GM23338 (cell line): ENCODE data around the gene RAD21L1. TPM values are rescaled to one million over a fixed set of nuclear protein-coding genes. Genes with fewer than 3 reads are reported as not detected.

Source experiments
- ATAC-seq: fragments of 200-7000 bp; cut with Tn5 transposase; 3 replicates; pipeline ENCODE4 v1.9.1; 2020
- DNase-seq: peaks from one replicate; pipeline ENCODE4 v3.0.0-alpha.2; 2015; ENCODE audit warnings: low spot score
- H2AFZ ChIP-seq: fragments of 200-600 bp; sonication (generic); 2 replicates; pipeline ENCODE4 v1.8.0; 2016; ENCODE audit warnings: antibody characterized with exemption, mild to moderate bottlenecking, moderate library complexity
- H3F3A ChIP-seq: fragments of 200-600 bp; sonication (generic); replicated peaks from 2 replicates; pipeline ENCODE4 v1.8.0; 2017; ENCODE audit warnings: antibody characterized with exemption, mixed run types, low read depth
- H3K27ac ChIP-seq: fragments of 200-600 bp; sonication (generic); 2 replicates; pipeline ENCODE4 v1.6.1; 2016; ENCODE audit warnings: low read depth
- H3K27me3 ChIP-seq: fragments of 200-600 bp; sonication (generic); 2 replicates; pipeline ENCODE4 v1.8.0; 2016; ENCODE audit warnings: mild to moderate bottlenecking, mixed run types, moderate library complexity; ENCODE audit not compliant: insufficient read depth
- H3K36me3 ChIP-seq: fragments of 200-600 bp; sonication (generic); 2 replicates; pipeline ENCODE4 v1.8.0; 2016; ENCODE audit warnings: mild to moderate bottlenecking; ENCODE audit not compliant: insufficient read depth
- H3K4me1 ChIP-seq: fragments of 200-600 bp; sonication (generic); 2 replicates; pipeline ENCODE4 v1.8.0; 2016; ENCODE audit warnings: mild to moderate bottlenecking, moderate library complexity; ENCODE audit not compliant: insufficient read depth
- H3K4me2 ChIP-seq: fragments of 200-600 bp; sonication (generic); 2 replicates; pipeline ENCODE4 v1.7.1; 2017; ENCODE audit warnings: mixed run types
- H3K4me3 ChIP-seq: fragments of 200-600 bp; sonication (generic); 2 replicates; pipeline ENCODE4 v1.6.1; 2016; ENCODE audit warnings: mixed run types
- H3K79me2 ChIP-seq: fragments of 200-600 bp; sonication (generic); replicated peaks from 2 replicates; pipeline ENCODE4 v1.8.0; 2017; ENCODE audit warnings: mild to moderate bottlenecking; ENCODE audit not compliant: insufficient read depth
- H3K9me2 ChIP-seq: fragments of 200-600 bp; sonication (generic); 2 replicates; pipeline ENCODE4 v1.8.0; 2017; ENCODE audit not compliant: insufficient read depth
- H4K20me1 ChIP-seq: fragments of 200-600 bp; sonication (generic); replicated peaks from 2 replicates; pipeline ENCODE4 v1.8.0; 2017; ENCODE audit warnings: mild to moderate bottlenecking; ENCODE audit not compliant: insufficient read depth
- H3K27ac Mint-ChIP-seq: 2 replicates; pipeline ENCODE4 v1.8.0; 2020; ENCODE audit warnings: inconsistent platforms, mild to moderate bottlenecking, moderate library complexity, mixed read lengths
- H3K27me3 Mint-ChIP-seq: 3 replicates; pipeline ENCODE4 v1.8.0; 2022; ENCODE audit warnings: low read depth, mild to moderate bottlenecking, moderate library complexity, mixed read lengths, inconsistent platforms; ENCODE audit not compliant: insufficient read depth, poor library complexity
- H3K36me3 Mint-ChIP-seq: 3 replicates; pipeline ENCODE4 v1.8.0; 2021; ENCODE audit warnings: low read depth, mild to moderate bottlenecking, inconsistent platforms, moderate library complexity, mixed read lengths
- H3K4me1 Mint-ChIP-seq: 3 replicates; pipeline ENCODE4 v1.8.0; 2020; ENCODE audit warnings: mild to moderate bottlenecking, inconsistent platforms, mixed read lengths
- H3K4me3 Mint-ChIP-seq: 3 replicates; pipeline ENCODE4 v1.8.0; 2021; ENCODE audit warnings: moderate library complexity, mild to moderate bottlenecking, inconsistent platforms, mixed read lengths
- H3K9me3 Mint-ChIP-seq: 3 replicates; pipeline ENCODE4 v1.8.0; 2020; ENCODE audit warnings: moderate library complexity, mild to moderate bottlenecking, inconsistent platforms, mixed read lengths
- CTCF ChIP-seq, 2 experiments: fragments of 200-600 bp in 1 of 2; sonication (generic) in 1 of 2; conservative IDR thresholded peaks; 2 replicates each; pipeline versions ENCODE4 v1.5.1 to v1.6.1; 2016 to 2017; ENCODE audit warnings: antibody characterized with exemption in 2 of 2, low read depth in 2 of 2, mild to moderate bottlenecking in 2 of 2, moderate library complexity in 1 of 2
- EZH2 ChIP-seq: fragments of 200-600 bp; sonication (generic); IDR thresholded peaks from one replicate; pipeline ENCODE4 v1.8.0; 2017; ENCODE audit warnings: antibody characterized with exemption, mild to moderate bottlenecking, low read depth; ENCODE audit not compliant: unreplicated experiment
- EZH2phosphoT487 ChIP-seq: fragments of 200-600 bp; sonication (generic); IDR thresholded peaks from one replicate; pipeline ENCODE4 v1.8.1; 2018; ENCODE audit warnings: antibody characterized with exemption; ENCODE audit not compliant: unreplicated experiment
- REST ChIP-seq: IDR thresholded peaks from one replicate; pipeline ENCODE4 v1.6.1; 2018; ENCODE audit warnings: antibody characterized with exemption; ENCODE audit not compliant: unreplicated experiment
- STAT1 ChIP-seq: IDR thresholded peaks from one replicate; pipeline ENCODE4 v1.6.1; 2016; ENCODE audit warnings: antibody characterized with exemption; ENCODE audit not compliant: unreplicated experiment
- ZNF331 ChIP-seq: fragments of 250-450 bp; sonication (Bioruptor Pico); IDR thresholded peaks from 2 replicates; pipeline ENCODE4 v1.5.0; 2020; ENCODE audit warnings: low read depth, mild to moderate bottlenecking, moderate library complexity
- ZNF462 ChIP-seq: fragments of 250-450 bp; sonication (Bioruptor Pico); IDR thresholded peaks from 2 replicates; pipeline ENCODE4 v1.5.0; 2020; ENCODE audit warnings: mild to moderate bottlenecking, moderate library complexity
- polyA plus RNA-seq: library from polyadenylated mRNA; unstranded; fragments of >200 nt; fragmentation: Nextera tagmentation; extraction: Ambion mirVana; gene quantifications from 2 replicates; pipeline ENCODE4 v1.2.1, GENCODE V29; 2016
- total RNA-seq: library from RNA; depleted of rRNA; stranded (reverse); fragments of >200 nt; shearing (Covaris generic); gene quantifications from 2 replicates; pipeline ENCODE4 v1.2.3, GENCODE V29; 2014

RAD21L1 gene
- total and polyA plus RNA-seq, 2 experiments from 2014 or later, result 0.10 to 0.95 TPM

- TF ChIP-seq REST, result no peak
- TF ChIP-seq STAT1, result no peak
- TF ChIP-seq EZH2phosphoT487, result no peak
- TF ChIP-seq ZNF462 (CRISPR knock-in tag), result no peak
These were observed 29.8 kb downstream of the RAD21L1 start (continued) for GRCh38 chr20:1255675-1256074.

GRCh38 chr20:1263853-1264252 lies 38.0 kb downstream of the RAD21L1 start:
- no peak for ATAC-seq
- Mint-ChIP-seq H3K36me3 (no peaks in the 10 kb centered on the region), H3K27ac (no peak overlapping the region), H3K27me3 (peaks cover 2% of the 10 kb centered on the region), H3K9me3 (no peaks in the 10 kb centered on the region), H3K4me3 (no peak overlapping the region), H3K4me1 (peaks cover 26% of the 10 kb centered on the region)
- peaks cover 15% of the 10 kb centered on the region for H3K4me1 ChIP-seq
- no peak overlapping the region for H3K27ac ChIP-seq
- no peaks in the 10 kb centered on the region for H3K36me3 ChIP-seq
- H3K79me2 ChIP-seq, result no peaks in the 10 kb centered on the region
- 0 out of 2 replicates have a peak, but pooled peaks cover 2% of the 10 kb centered on the region for H4K20me1 ChIP-seq
- H3K27me3 ChIP-seq, result peaks cover 11% of the 10 kb centered on the region; the same call in 1 of the 2 replicates
- 0 out of 2 replicates have a peak, but pooled peaks cover 7% of the 10 kb centered on the region for H3F3A ChIP-seq
- DNase-seq, result peak; percentile 43
- H3K4me2 ChIP-seq, result no peak overlapping the region
- H3K9me2 ChIP-seq, result no peaks in the 10 kb centered on the region
- no peak overlapping the region for H3K4me3 ChIP-seq
- H2AFZ ChIP-seq, result no peak overlapping the region
- no peak for TF ChIP-seq EZH2
- TF ChIP-seq ZNF331, result no peak
- TF ChIP-seq CTCF (conservative IDR thresholded peaks at IDR 0.05; ENCODE audit: low read depth in 2 of 2), result no peak
- no peak for TF ChIP-seq REST
